ENCODE measurements around the gene RALGPS1.

- TF ChIP-seq POLR2A (IDR thresholded peaks at IDR 0.05) (no peak), CTCF (IDR thresholded peaks at IDR 0.05) (no peak), POLR2AphosphoS5 (IDR thresholded peaks at IDR 0.05) (no peak), EP300 (IDR thresholded peaks at IDR 0.05) (no peak)
Measured at GRCh38 chr9:127056446-127056845, 141.9 kb downstream of the RALGPS1 start.
